ENCODE measurements around the gene GRK5.

GRK5 gene

DNA sequence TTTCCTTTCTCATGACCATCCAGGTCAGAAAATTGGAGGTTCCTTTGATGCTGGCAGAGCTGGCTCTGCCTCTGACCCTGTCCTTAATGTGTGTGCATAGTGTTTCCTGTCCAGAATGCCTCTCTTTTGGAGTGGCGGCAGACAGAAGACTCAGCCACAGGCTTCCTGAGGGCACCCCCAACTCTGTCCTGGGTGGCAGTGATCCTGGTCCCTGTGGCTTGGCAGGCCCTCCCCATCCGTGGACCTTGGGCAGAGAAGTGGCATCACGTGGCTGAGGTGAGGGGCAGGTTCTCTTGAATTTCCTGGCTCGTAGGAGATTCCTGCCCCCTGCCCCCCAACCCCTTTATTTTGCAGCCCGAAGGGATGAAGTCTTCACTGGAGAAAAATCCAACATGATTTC, 202.0 kb downstream of the GRK5 start:
- FAIRE-seq (no peak), DNase-seq (ENCODE audit: insufficient read length) (no peak)
- TF ChIP-seq TAF1 (IDR thresholded peaks at IDR 0.05; ENCODE audit: borderline replicate concordance, low read depth, low read length) (no peak), POLR2A (IDR thresholded peaks at IDR 0.05; ENCODE audit: low read depth, low read length) (no peak), POLR2AphosphoS5 (IDR thresholded peaks at IDR 0.05; ENCODE audit: low read depth, low read length) (no peak)

DNA sequence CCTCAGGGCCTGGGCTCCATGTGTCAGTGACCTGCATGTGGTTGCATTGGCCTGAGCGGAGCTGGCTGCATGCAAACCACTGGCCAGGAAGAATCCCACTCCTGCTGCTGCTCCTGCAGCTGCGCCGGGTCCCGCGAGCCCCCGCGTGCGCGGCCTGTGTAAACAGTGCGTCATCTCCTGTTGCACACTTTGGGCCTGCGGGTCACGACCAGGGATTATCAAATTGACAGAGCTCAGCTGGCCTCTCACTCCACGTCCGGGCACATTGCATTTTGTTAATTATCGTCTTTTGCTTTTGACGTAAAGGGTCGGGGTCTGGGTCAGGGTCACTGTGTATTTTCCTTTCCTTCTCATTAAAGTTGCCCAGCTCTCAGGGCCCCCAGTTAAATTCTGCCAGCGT, 202.5 kb downstream of the GRK5 start:
- TF ChIP-seq TAF1 (IDR thresholded peaks at IDR 0.05; ENCODE audit: borderline replicate concordance, low read depth, low read length) (no peak), POLR2AphosphoS5 (IDR thresholded peaks at IDR 0.05; ENCODE audit: low read depth, low read length) (no peak), POLR2A (IDR thresholded peaks at IDR 0.05; ENCODE audit: low read depth, low read length) (no peak)
- FAIRE-seq (no peak), DNase-seq (ENCODE audit: insufficient read length) (no peak)

DNA sequence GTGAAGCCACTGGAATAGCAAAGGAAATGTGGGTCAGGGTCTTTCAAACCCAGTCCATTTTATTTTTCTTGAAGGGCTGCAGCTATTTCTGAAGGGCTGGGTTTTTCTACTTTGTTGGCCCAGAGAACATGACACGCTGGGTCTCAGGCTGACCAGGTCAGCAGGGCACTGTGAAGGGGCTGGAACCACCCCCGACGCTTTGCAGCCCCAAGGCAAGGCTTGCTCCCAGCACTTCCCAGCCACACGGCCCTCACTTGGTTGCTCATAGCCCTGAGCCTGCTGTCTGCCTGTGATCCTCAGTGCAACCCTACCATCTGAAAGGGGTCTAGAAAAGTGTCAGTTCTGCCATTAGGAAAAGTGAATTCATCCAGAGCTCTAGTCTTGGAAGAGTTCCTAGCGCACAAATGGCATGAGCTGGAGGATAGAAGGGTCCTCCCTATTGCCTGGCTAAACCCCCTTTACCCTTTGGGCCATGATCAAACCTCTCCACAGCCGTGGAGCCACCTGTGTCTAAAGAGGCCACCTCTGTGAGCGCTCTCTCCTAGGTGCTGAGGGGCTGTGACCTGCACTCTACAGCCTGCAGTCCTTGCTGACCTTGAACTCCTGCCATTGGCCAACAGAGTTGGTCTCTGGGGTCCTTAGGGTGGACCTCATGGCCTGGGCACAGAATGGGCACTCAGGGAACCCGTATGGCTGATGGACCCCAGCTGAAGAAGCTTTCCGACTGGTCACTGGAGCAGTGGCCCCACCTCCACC, 203.2 kb downstream of the GRK5 start:
- no peak for TF ChIP-seq POLR2AphosphoS5 (IDR thresholded peaks at IDR 0.05; ENCODE audit: low read depth, low read length)
- no peak for TF ChIP-seq TAF1 (IDR thresholded peaks at IDR 0.05; ENCODE audit: borderline replicate concordance, low read depth, low read length)
- no peak for TF ChIP-seq POLR2A (IDR thresholded peaks at IDR 0.05; ENCODE audit: low read depth, low read length)
- FAIRE-seq (no peak), DNase-seq (ENCODE audit: insufficient read length) (no peak)

DNA sequence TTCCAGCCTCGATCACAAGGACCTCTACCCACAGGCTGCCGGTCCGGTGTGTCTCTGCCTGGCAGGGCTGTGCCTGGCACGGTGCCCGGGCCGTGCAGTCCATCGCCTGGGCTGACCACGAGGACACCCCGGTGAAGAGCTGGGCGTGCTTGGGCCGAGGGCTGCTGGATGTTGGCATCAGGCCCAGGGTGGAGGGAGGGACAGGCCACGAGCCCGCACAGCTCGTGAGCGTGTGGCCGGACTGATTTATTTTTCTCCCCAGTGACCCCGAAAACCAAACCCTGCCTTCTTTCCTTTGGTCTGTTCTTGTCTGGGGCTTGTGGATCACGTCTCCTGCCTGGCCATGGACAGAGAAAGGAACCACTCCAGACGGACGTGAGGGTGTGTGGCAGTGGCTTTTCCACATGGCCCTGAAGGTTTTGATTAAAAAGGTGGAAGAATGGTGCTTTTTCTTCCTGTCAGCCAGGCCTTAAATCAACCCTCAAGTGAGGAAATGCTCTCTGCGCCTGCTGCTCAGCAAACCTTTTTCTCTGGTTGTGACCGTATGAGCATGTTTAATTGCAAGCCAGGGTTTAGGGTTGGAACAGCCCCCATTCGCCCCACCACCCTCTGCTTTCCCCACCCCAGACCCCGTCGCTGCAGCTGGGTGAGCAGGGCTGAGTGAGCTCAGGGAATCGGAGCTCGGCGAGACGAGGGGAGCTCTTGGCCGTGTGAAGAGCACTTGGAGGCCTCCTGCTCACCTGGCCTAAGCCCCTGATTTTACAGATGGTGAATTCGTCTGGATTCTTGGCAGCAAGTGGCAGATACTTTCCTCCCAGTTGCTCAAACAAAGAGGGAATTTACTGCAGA, 205.1 kb downstream of the GRK5 start:
- TF ChIP-seq POLR2AphosphoS5 (IDR thresholded peaks at IDR 0.05; ENCODE audit: low read depth, low read length) (no peak), POLR2A (IDR thresholded peaks at IDR 0.05; ENCODE audit: low read depth, low read length) (no peak), TAF1 (IDR thresholded peaks at IDR 0.05; ENCODE audit: borderline replicate concordance, low read depth, low read length) (no peak)
- FAIRE-seq (no peak), DNase-seq (ENCODE audit: insufficient read length) (no peak)

DNA sequence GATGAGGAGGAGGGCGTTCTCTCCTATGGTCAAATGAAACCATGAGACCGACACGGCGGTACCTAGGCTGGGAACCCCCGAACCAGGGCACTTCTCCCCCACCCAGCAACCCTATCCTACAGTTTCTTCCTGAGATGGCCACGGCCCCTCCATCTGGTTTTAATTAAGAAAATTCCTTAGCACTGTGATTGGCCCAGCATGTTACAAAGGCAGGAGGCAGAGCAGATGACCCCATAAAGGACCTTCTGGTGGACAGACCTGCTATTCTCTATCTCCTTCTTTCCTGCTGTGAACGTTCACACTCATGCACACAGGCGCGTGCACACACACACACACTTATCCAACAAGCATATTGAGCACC, 205.7 kb downstream of the GRK5 start:
- TF ChIP-seq TAF1 (IDR thresholded peaks at IDR 0.05; ENCODE audit: borderline replicate concordance, low read depth, low read length) (no peak), POLR2AphosphoS5 (IDR thresholded peaks at IDR 0.05; ENCODE audit: low read depth, low read length) (no peak), POLR2A (IDR thresholded peaks at IDR 0.05; ENCODE audit: low read depth, low read length) (no peak)
- FAIRE-seq (no peak), DNase-seq (ENCODE audit: insufficient read length) (no peak)

DNA sequence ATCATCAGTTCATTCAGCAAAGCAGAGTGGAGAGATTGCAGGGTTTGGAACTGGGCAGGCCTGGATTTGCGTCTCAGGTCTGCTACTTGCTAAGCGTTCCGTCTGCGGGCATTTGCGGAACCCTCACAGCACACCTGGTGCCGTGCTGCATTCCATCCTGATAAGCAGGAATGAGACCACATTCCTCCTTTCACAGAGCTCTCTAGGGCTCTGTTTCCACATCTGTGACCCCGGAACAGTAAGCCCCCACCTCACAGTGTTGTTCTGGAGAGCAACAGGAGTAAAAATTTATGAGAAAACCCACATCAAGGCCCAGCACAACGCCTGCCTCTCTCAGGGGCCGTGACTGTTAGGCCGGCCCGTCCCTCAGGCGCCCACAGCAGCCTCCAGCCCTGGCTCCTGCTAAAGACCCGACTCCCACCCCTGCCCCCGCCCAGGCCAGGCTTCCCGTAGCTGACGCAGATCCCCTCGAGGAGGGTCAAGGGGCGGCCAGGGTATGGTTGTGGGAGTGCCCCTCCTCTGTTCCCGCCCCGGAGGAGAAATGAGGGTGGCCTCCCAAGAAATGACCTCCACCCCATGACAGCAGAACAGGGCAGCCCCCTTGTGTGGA, 206.2 kb downstream of the GRK5 start:
- FAIRE-seq (no peak), DNase-seq (ENCODE audit: insufficient read length) (no peak)
- TF ChIP-seq TAF1 (IDR thresholded peaks at IDR 0.05; ENCODE audit: borderline replicate concordance, low read depth, low read length) = no peak
- TF ChIP-seq POLR2A (IDR thresholded peaks at IDR 0.05; ENCODE audit: low read depth, low read length) = no peak

DNA sequence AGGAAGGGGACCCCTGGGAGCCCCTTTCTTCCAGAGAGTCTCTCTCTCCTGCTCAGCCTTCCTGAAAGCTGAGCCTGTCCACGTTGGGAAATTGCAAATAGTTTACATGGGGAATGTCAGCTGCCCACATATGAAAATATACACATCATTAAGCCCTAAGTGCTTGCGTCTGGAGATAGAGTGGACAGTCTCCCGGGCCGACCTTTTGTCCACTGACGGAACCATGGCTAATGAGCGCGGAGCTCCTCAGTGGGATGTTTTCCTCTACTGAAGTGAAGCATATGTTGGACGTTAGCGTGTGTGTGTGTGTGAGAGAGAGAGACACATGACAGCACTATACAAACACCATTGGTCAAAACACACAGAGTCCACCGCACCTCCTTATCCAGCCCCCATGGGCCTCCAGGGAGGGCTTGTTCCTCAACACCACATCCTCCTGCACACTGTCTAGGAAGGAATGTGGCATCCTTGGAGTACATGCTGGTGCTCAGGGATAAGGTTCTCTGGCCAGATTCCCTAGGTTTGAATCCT, 206.8 kb downstream of the GRK5 start:
- DNase-seq (ENCODE audit: insufficient read length) (no peak), FAIRE-seq (no peak)
- no peak for TF ChIP-seq POLR2A (IDR thresholded peaks at IDR 0.05; ENCODE audit: low read depth, low read length)
- TF ChIP-seq POLR2AphosphoS5 (IDR thresholded peaks at IDR 0.05; ENCODE audit: low read depth, low read length) = no peak
- no peak for TF ChIP-seq TAF1 (IDR thresholded peaks at IDR 0.05; ENCODE audit: borderline replicate concordance, low read depth, low read length)

DNA sequence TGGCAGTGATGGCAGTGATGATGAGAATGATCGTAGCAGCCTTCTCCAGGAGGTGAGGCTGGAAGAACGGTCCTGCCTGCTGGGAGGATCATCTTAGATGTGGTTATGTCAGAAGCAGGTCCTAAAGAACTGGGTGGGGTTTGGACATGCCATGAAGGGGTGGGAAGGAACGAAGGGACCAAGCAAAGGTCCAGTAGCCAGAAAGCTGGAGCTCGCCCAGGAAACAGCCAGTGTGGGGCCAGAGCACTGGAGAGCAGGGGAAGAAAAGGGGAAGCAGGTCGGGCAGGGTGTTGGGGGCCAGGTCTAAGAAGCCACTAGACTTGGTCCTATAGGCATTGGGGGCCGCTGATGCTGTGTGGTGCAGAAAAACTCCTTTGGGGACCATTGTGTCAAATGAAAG, 207.8 kb downstream of the GRK5 start:
- FAIRE-seq (no peak), DNase-seq (ENCODE audit: insufficient read length) (no peak)
- TF ChIP-seq POLR2AphosphoS5 (IDR thresholded peaks at IDR 0.05; ENCODE audit: low read depth, low read length) = no peak
- TF ChIP-seq POLR2A (IDR thresholded peaks at IDR 0.05; ENCODE audit: low read depth, low read length) = no peak
- no peak for TF ChIP-seq TAF1 (IDR thresholded peaks at IDR 0.05; ENCODE audit: borderline replicate concordance, low read depth, low read length)

DNA sequence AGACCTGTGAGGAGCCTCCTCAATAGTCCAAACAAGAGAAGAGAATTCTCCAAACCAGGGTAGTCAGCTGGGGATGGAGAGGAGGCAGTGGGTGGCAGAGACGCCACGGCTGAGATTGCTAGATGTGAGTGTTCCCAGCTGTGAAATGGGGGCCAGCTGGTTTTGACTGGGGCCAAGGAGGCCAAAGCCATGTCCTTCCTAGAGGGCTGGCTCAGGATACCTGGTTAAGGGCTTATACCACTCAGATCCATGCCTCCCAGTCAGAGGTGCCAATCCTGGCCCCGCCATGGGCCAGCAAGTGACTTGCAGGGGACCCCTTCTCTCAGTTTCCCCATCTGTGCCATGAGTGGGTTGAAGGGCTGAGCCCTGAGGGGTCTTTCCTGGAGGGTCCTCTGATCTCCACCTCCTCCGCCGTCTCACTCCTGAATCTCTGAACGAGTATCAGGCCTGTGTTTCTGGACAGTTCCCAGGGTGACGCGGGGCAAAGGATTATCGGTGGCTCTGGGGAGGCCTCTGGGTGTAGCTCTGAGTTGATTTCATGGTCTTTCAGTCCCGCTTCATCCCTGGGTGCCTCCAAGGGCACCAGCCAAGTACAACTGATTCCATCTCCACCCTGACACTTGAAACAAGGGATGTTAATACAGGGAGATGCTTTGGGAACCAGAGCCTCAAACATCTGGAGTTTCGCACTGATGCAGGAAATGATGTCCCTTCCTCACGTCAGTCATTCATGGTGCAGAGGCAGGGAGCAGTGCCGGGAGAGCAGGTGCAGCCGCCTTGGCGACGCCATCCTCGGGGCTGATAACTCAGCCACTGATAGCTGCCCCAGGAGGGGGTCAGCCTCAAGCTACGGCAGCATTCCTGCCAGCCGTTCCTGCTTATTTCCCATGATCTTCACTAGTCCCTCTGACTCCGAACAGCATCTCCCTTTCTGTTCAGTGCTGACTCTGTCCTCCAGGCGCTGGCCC, 208.4 kb downstream of the GRK5 start:
- TF ChIP-seq POLR2A (IDR thresholded peaks at IDR 0.05; ENCODE audit: low read depth, low read length) (no peak), POLR2AphosphoS5 (IDR thresholded peaks at IDR 0.05; ENCODE audit: low read depth, low read length) (no peak), TAF1 (IDR thresholded peaks at IDR 0.05; ENCODE audit: borderline replicate concordance, low read depth, low read length) (no peak)
- DNase-seq (ENCODE audit: insufficient read length) (no peak), FAIRE-seq (no peak)

DNA sequence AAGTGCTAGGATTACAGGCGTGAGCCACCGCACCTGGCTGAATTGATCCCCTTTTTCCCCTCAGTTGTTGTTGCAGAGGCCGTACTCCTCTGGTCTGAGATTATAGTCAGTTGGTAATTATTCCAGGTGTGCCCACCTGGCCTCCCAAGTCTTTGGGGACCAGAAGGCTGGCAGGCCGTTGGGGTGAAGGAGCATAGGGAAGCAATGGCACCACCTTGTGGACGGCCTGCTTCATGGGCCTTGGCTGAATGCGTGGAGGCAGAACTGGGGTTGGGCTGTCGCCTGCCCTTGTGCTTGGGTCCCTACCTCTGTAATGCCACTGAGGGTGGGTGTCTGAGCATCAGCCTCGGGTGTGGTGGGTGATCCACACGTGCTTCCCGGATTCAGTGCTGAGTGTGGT, 209.5 kb downstream of the GRK5 start:
- FAIRE-seq (peak; percentile 95), DNase-seq (ENCODE audit: insufficient read length) (peak; percentile 92)
- TF ChIP-seq TAF1 (IDR thresholded peaks at IDR 0.05; ENCODE audit: borderline replicate concordance, low read depth, low read length) = no peak
- TF ChIP-seq POLR2AphosphoS5 (IDR thresholded peaks at IDR 0.05; ENCODE audit: low read depth, low read length) = no peak
- TF ChIP-seq POLR2A (IDR thresholded peaks at IDR 0.05; ENCODE audit: low read depth, low read length) = no peak

All from GM12892 (cell line).